ENCODE results near the gene ERI2.

ERI2 gene

DNA sequence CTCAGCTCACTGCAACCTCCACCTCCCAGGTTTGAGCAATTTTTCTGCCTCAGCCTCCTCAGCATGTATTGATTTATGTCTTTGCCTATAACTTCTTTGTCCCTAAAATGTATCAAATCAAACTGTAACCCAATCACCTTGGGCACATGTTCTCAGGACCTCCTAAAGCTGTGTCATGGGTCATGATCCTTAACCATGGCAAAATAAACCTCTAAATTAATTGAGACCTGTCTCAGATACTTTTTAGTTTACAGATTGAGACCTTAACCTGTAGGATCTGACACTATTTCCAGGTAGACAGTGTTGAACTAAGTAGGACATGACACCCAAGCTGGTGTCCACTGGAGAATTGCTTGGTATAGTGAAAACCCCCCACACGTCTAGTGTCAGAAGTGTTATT, 45.1 kb downstream of the ERI2 start:
- TF ChIP-seq TAF1 (IDR thresholded peaks at IDR 0.05; ENCODE audit: low read depth) = no peak

- TF ChIP-seq NFIC (IDR thresholded peaks at IDR 0.05) (no peak), TAF1 (IDR thresholded peaks at IDR 0.05; ENCODE audit: low read depth) (no peak), TEAD4 (IDR thresholded peaks at IDR 0.05) (no peak), ZBTB7A (IDR thresholded peaks at IDR 0.05; ENCODE audit: low read depth) (no peak), TCF12 (IDR thresholded peaks at IDR 0.05; ENCODE audit: low read depth) (no peak), EGR1 (IDR thresholded peaks at IDR 0.05) (no peak), EP300 (IDR thresholded peaks at IDR 0.05; ENCODE audit: borderline replicate concordance) (no peak), RAD21 (IDR thresholded peaks at IDR 0.05; ENCODE audit: low read depth) (no peak), CREB1 (IDR thresholded peaks at IDR 0.05; ENCODE audit: low read depth) (no peak), YY1 (IDR thresholded peaks at IDR 0.05; ENCODE audit: low read depth) (no peak), MAX (IDR thresholded peaks at IDR 0.05) (no peak), FOXM1 (IDR thresholded peaks at IDR 0.05; ENCODE audit: borderline replicate concordance, low read depth) (no peak), REST (IDR thresholded peaks at IDR 0.05; ENCODE audit: low read depth) (no peak), CEBPB (IDR thresholded peaks at IDR 0.05) (no peak)
- TF ChIP-seq, protein P1, sequence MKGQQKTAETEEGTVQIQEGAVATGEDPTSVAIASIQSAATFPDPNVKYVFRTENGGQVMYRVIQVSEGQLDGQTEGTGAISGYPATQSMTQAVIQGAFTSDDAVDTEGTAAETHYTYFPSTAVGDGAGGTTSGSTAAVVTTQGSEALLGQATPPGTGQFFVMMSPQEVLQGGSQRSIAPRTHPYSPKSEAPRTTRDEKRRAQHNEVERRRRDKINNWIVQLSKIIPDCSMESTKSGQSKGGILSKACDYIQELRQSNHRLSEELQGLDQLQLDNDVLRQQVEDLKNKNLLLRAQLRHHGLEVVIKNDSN (IDR thresholded peaks at IDR 0.05) = no peak
These were observed 45.9 kb downstream of the ERI2 start for GRCh38 chr16:20760346-20760745.

GRCh38 chr16:20755238-20755637, 51.0 kb downstream of the ERI2 start:
- TF ChIP-seq MAX (IDR thresholded peaks at IDR 0.05) (no peak), CREB1 (IDR thresholded peaks at IDR 0.05; ENCODE audit: low read depth) (no peak), EGR1 (IDR thresholded peaks at IDR 0.05) (no peak), TAF1 (IDR thresholded peaks at IDR 0.05; ENCODE audit: low read depth) (no peak), FOXM1 (IDR thresholded peaks at IDR 0.05; ENCODE audit: borderline replicate concordance, low read depth) (no peak), RAD21 (IDR thresholded peaks at IDR 0.05; ENCODE audit: low read depth) (no peak), TEAD4 (IDR thresholded peaks at IDR 0.05) (no peak)
- TF ChIP-seq, protein P1 (IDR thresholded peaks at IDR 0.05) = no peak

DNA sequence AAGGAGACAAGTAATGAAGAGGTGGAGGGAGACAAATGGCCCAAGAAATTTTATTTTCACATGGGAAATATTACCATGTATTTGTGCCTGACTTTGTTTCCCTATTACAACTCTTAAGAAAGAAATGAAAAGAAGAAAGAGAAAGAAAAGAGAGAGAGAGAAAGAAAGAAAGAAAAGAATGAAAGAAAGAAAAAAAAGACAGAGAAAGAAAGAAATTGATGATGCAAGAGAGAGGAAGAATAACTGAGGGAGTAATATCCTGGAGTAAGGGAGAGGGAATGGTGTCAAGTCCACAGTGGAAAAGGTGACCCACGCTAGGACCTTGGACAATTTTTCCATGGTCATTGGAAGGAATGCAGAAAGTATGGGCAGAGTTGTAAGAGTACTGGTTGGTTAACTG, 52.5 kb downstream of the ERI2 start:
- TF ChIP-seq REST (IDR thresholded peaks at IDR 0.05; ENCODE audit: low read depth) (no peak), NFIC (IDR thresholded peaks at IDR 0.05) (no peak), EGR1 (IDR thresholded peaks at IDR 0.05) (no peak), RAD21 (IDR thresholded peaks at IDR 0.05; ENCODE audit: low read depth) (no peak), TEAD4 (IDR thresholded peaks at IDR 0.05) (no peak), EP300 (IDR thresholded peaks at IDR 0.05; ENCODE audit: borderline replicate concordance) (no peak), TAF1 (IDR thresholded peaks at IDR 0.05; ENCODE audit: low read depth) (no peak), TCF12 (IDR thresholded peaks at IDR 0.05; ENCODE audit: low read depth) (no peak), ZBTB7A (IDR thresholded peaks at IDR 0.05; ENCODE audit: low read depth) (no peak), CEBPB (IDR thresholded peaks at IDR 0.05) (no peak), MAX (IDR thresholded peaks at IDR 0.05) (no peak), YY1 (IDR thresholded peaks at IDR 0.05; ENCODE audit: low read depth) (no peak), FOXM1 (IDR thresholded peaks at IDR 0.05; ENCODE audit: borderline replicate concordance, low read depth) (no peak), CREB1 (IDR thresholded peaks at IDR 0.05; ENCODE audit: low read depth) (no peak)
- TF ChIP-seq, protein P1 (IDR thresholded peaks at IDR 0.05) = no peak

DNA sequence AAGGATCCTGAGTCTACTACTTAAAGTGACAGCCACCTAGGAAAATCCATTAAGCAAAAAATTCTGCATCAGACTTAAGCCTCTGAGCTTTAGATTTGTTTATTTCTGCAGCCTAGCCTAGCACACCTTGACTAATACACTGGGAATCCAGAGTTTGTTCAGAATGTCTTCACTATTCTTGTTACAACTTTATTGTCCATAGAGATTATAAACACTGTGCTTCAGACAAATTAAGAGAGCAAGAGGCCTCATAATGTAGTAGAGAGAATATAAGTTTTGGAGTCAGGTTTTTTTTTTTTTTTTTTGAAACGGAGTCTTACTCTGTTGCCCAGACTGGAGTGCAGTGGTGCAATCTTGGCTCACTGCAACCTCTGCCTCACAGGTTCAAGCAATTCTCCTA, 55.7 kb downstream of the ERI2 start:
- TF ChIP-seq MAX (IDR thresholded peaks at IDR 0.05) = no peak
- TF ChIP-seq EGR1 (IDR thresholded peaks at IDR 0.05) = no peak
- TF ChIP-seq EP300 (IDR thresholded peaks at IDR 0.05; ENCODE audit: borderline replicate concordance) = no peak
- TF ChIP-seq YY1 (IDR thresholded peaks at IDR 0.05; ENCODE audit: low read depth) = no peak
- no peak for TF ChIP-seq REST (IDR thresholded peaks at IDR 0.05; ENCODE audit: low read depth)
- no peak for TF ChIP-seq TEAD4 (IDR thresholded peaks at IDR 0.05)
- no peak for TF ChIP-seq CEBPB (IDR thresholded peaks at IDR 0.05)
- no peak for TF ChIP-seq FOXM1 (IDR thresholded peaks at IDR 0.05; ENCODE audit: borderline replicate concordance, low read depth)
- no peak for TF ChIP-seq ZBTB7A (IDR thresholded peaks at IDR 0.05; ENCODE audit: low read depth)
- TF ChIP-seq TAF1 (IDR thresholded peaks at IDR 0.05; ENCODE audit: low read depth) = no peak
- no peak for TF ChIP-seq TCF12 (IDR thresholded peaks at IDR 0.05; ENCODE audit: low read depth)
- TF ChIP-seq, protein P1 (IDR thresholded peaks at IDR 0.05) = no peak
- TF ChIP-seq RAD21 (IDR thresholded peaks at IDR 0.05; ENCODE audit: low read depth) = no peak
- TF ChIP-seq CREB1 (IDR thresholded peaks at IDR 0.05; ENCODE audit: low read depth) = no peak
- TF ChIP-seq NFIC (IDR thresholded peaks at IDR 0.05) = no peak
